ENCODE measurements around the gene PIK3C3. TPM values are rescaled to one million over a fixed set of nuclear protein-coding genes. Genes with fewer than 3 reads are reported as not detected.
"Not testable (repeated sequence)": the region's sequence is repeated elsewhere in the genome, so short reads cannot be mapped to it uniquely, and the experiment has no call there.

The PIK3C3 gene
- total RNA-seq, 2 donors from 2014 or later = 51.2 to 72.1 TPM

GRCh38 chr18:42048158-42048557, 93.1 kb downstream of the PIK3C3 start:
- peaks cover 0 to under 1% of the 10 kb centered on the region in 2 donors for H3K4me1 ChIP-seq (ENCODE audit: control insufficient read depth in 1 of 2, low read depth in 2 of 2)
- TF ChIP-seq, protein P1, sequence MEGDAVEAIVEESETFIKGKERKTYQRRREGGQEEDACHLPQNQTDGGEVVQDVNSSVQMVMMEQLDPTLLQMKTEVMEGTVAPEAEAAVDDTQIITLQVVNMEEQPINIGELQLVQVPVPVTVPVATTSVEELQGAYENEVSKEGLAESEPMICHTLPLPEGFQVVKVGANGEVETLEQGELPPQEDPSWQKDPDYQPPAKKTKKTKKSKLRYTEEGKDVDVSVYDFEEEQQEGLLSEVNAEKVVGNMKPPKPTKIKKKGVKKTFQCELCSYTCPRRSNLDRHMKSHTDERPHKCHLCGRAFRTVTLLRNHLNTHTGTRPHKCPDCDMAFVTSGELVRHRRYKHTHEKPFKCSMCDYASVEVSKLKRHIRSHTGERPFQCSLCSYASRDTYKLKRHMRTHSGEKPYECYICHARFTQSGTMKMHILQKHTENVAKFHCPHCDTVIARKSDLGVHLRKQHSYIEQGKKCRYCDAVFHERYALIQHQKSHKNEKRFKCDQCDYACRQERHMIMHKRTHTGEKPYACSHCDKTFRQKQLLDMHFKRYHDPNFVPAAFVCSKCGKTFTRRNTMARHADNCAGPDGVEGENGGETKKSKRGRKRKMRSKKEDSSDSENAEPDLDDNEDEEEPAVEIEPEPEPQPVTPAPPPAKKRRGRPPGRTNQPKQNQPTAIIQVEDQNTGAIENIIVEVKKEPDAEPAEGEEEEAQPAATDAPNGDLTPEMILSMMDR (IDR thresholded peaks at IDR 0.05) = no peak
- H3K27me3 ChIP-seq (replicated peaks; ENCODE audit: insufficient read depth) = no peaks in the 10 kb centered on the region
- no peak overlapping the region for H3K27ac ChIP-seq
- DNase-seq (ENCODE audit: low spot score) (no peak), ATAC-seq (ENCODE audit: insufficient number of reproducible peaks, low FRiP score, low read depth) (no peak)
- H3K9me3 ChIP-seq = no peaks in the 10 kb centered on the region
- H3K4me3 ChIP-seq = no peak overlapping the region
- peaks cover 11% of the 10 kb centered on the region for H3K36me3 ChIP-seq

DNA sequence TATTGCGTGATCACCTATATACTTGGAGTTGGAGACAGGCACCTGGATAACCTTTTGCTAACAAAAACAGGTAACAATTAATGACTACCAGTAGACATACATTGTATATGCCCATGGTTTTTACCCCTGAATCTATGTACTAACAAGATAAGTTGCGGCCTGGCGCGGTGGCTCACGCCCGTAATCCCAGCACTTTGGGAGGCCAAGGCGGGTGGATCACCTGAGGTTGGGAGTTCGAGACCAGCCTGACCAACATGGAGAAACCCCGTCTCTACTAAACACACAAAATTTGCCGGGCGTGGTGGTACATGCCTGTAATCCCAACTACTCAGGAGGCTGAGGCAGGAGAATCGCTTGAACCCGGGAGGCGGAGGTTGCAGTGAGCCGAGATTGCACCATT, 94.5 kb downstream of the PIK3C3 start:
- H3K9me3 ChIP-seq; H3K27ac ChIP-seq; H3K4me3 ChIP-seq; H3K27me3 ChIP-seq (replicated peaks; ENCODE audit: insufficient read depth); DNase-seq (ENCODE audit: low spot score); ATAC-seq (ENCODE audit: insufficient number of reproducible peaks, low FRiP score, low read depth); H3K4me1 ChIP-seq (ENCODE audit: control insufficient read depth in 1 of 2, low read depth in 2 of 2): not testable (repeated sequence)
- peaks cover 11% of the 10 kb centered on the region for H3K36me3 ChIP-seq

DNA sequence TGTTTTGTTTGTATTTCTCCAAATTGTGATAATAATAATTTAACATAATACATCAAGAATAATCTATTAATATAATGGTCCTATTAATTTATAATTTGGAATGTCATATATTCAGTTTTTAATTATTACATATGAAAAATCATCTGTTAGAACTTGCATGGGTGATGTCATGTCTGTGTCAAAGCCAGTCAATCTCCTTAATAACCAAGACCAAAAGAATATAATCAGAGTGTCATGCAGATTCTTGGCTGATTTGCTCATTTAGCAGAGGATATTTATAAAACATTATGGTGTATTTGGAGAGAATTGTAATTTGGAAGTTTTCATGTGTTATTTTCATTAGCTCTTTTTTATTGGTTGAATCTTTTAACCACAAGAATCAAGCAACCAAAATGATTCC, 96.4 kb downstream of the PIK3C3 start:
- Histone ChIP-seq H3K4me3 (no peak overlapping the region), H3K36me3 (peaks cover 11% of the 10 kb centered on the region), H3K27ac (no peak overlapping the region), H3K4me1 (ENCODE audit: control insufficient read depth in 1 of 2, low read depth in 2 of 2) (peaks cover 4 to 5% of the 10 kb centered on the region in 2 donors), H3K27me3 (replicated peaks; ENCODE audit: insufficient read depth) (no peaks in the 10 kb centered on the region), H3K9me3 (no peaks in the 10 kb centered on the region)
- TF ChIP-seq, protein P1 (IDR thresholded peaks at IDR 0.05) = no peak
- no peak for ATAC-seq (ENCODE audit: insufficient number of reproducible peaks, low FRiP score, low read depth)
- no peak for DNase-seq (ENCODE audit: low spot score)

GRCh38 chr18:42052122-42052708, 97.2 kb downstream of the PIK3C3 start:
- H3K4me1 ChIP-seq (ENCODE audit: control insufficient read depth in 1 of 2, low read depth in 2 of 2) = peaks cover 4 to 5% of the 10 kb centered on the region in 2 donors
- H3K4me3 ChIP-seq = no peak overlapping the region
- no peaks in the 10 kb centered on the region for H3K27me3 ChIP-seq (replicated peaks; ENCODE audit: insufficient read depth)
- DNase-seq (ENCODE audit: low spot score) = no peak
- H3K9me3 ChIP-seq = no peaks in the 10 kb centered on the region
- no peak overlapping the region for H3K27ac ChIP-seq
- ATAC-seq (ENCODE audit: insufficient number of reproducible peaks, low FRiP score, low read depth) = no peak
- TF ChIP-seq, protein P1 (IDR thresholded peaks at IDR 0.05) = no peak
- H3K36me3 ChIP-seq = peaks cover 11% of the 10 kb centered on the region

- Histone ChIP-seq H3K36me3 (peaks cover 11% of the 10 kb centered on the region), H3K4me1 (ENCODE audit: control insufficient read depth in 1 of 2, low read depth in 2 of 2) (peaks cover 4 to 5% of the 10 kb centered on the region in 2 donors), H3K4me3 (no peak overlapping the region), H3K9me3 (no peaks in the 10 kb centered on the region), H3K27ac (no peak overlapping the region), H3K27me3 (replicated peaks; ENCODE audit: insufficient read depth) (no peaks in the 10 kb centered on the region)
- DNase-seq (ENCODE audit: low spot score) = no peak
- ATAC-seq (ENCODE audit: insufficient number of reproducible peaks, low FRiP score, low read depth) = no peak
- TF ChIP-seq, protein P1 (IDR thresholded peaks at IDR 0.05) = peak; percentile 65
These were observed 98.3 kb downstream of the PIK3C3 start for GRCh38 chr18:42053188-42053781.
